ENCODE data around the gene HTRA1.

DNA sequence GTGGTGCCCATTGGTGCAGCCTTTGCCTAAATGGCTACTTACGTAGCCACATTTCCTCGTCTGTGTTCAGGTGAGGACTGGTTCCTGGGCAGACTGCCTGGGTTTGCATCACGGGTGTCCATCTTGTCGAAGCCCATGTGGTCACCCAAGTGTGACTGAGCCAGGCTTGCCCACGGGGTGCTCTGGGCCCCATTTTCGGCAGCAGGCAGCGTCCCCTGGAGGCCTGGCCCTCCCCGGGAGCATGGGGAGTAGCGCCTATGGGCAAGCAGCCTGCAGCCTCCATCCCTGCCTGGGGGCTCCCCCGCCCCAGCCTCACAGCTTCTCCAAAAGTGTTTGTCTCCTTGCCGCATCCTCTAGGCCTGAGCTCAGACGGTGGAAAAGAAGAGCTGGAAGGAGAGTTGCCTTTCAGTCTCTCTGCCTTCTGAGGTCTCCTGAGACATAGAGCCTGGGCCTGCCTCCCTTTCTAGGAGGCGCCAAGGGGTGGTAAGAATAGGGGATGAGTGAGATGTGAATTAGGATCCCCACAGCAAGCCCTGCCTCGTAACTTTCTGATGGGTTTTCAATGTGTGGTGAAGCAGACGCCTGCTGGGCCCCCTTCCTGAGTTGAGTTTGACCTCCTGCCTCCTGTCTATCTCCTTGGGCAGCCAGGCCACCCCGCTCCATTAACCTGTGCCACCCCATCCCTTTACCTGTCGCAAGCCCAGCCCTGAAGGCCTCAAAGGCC is 42.7 kb downstream of the HTRA1 start:
- TF ChIP-seq CTCF (conservative IDR thresholded peaks at IDR 0.05; ENCODE audit: low read length) (no peak), EZH2phosphoT487 (IDR thresholded peaks at IDR 0.05; ENCODE audit: borderline replicate concordance) (no peak)

Data from Loucy (cell line).